ENCODE results near the gene CDK7.
A peak's percentile ranks its signal among the peaks of the same experiment; 100 is the strongest.

The CDK7 gene

GRCh38 chr5:69271376-69271775 is 36.7 kb downstream of the CDK7 start:
- no peaks in the 10 kb centered on the region for H3K4me1 ChIP-seq (ENCODE audit: control insufficient read depth, insufficient read depth, low read length)
- ChIA-PET CTCF (interaction anchor here (0.6 to 1.3 kb wide), 4 partner anchors 13 to 247 kb away, joined by 3 to 7 read pairs (median 5); no protein-coding TSS in a partner anchor), POLR2A (interaction anchor here (0.6 to 2.1 kb wide), 8 partner anchors 16 to 247 kb away, joined by 3 to 6 read pairs (median 4); partner anchors contain the start of genes CCDC125, CDK7 and SLC30A5)
- peaks cover 34 to 38% of the 10 kb centered on the region in 2 experiments for H3K36me3 ChIP-seq (ENCODE audit: control insufficient read depth in 2 of 2, insufficient read depth in 1 of 2, low read length in 2 of 2)
- H3K4me3 ChIP-seq (ENCODE audit: low read depth, low read length) = no peak overlapping the region
- no peak overlapping the region for H3K27ac ChIP-seq (ENCODE audit: extremely low read depth, low read depth, low read length)
- no peaks in the 10 kb centered on the region for H3K9me3 ChIP-seq (ENCODE audit: control insufficient read depth, insufficient read depth, low read depth, low read length)
- peak; percentile 55; the same call in 1 of the 2 replicates for TF ChIP-seq ZNF2 (tag by site-specific recombination; IDR thresholded peaks at IDR 0.05)
- no peak for TF ChIP-seq ZNF341 (tag by site-specific recombination; IDR thresholded peaks at IDR 0.05; ENCODE audit: low read depth)
- no peak for TF ChIP-seq ZBTB21 (tag by site-specific recombination; IDR thresholded peaks at IDR 0.05)
- peak; percentile 83 for TF ChIP-seq ZNF362 (tag by site-specific recombination; IDR thresholded peaks at IDR 0.05)
- no peak for TF ChIP-seq ZNF707 (tag by site-specific recombination; IDR thresholded peaks at IDR 0.05)
- no peak for TF ChIP-seq KLF7 (tag by site-specific recombination; IDR thresholded peaks at IDR 0.05; ENCODE audit: borderline replicate concordance)
- TF ChIP-seq ZNF777 (tag by site-specific recombination; IDR thresholded peaks at IDR 0.05; ENCODE audit: borderline replicate concordance) = no peak
- TF ChIP-seq ZFP69B (tag by site-specific recombination; IDR thresholded peaks at IDR 0.05) = no peak
- TF ChIP-seq ZNF792 (tag by site-specific recombination; IDR thresholded peaks at IDR 0.05) = no peak
- peak; percentile 27; the same call in 1 of the 2 replicates for TF ChIP-seq EGR2 (tag by site-specific recombination; IDR thresholded peaks at IDR 0.05; ENCODE audit: low read depth)
- no peak for TF ChIP-seq ZIC2 (tag by site-specific recombination; IDR thresholded peaks at IDR 0.05)
- peak; percentile 45; the same call in 1 of the 2 replicates for TF ChIP-seq OSR2 (tag by site-specific recombination; IDR thresholded peaks at IDR 0.05)
- TF ChIP-seq ZNF18 (tag by site-specific recombination; IDR thresholded peaks at IDR 0.05) = peak; percentile 94
- TF ChIP-seq PRDM1 (tag by site-specific recombination; IDR thresholded peaks at IDR 0.05) = 0 out of 2 replicates have a peak, but pooled peaks have one; percentile 25
- no peak for TF ChIP-seq ZNF391 (tag by site-specific recombination; IDR thresholded peaks at IDR 0.05; ENCODE audit: borderline replicate concordance, low read depth)
- no peak for TF ChIP-seq ZNF48 (tag by site-specific recombination; IDR thresholded peaks at IDR 0.05)
- no peak for TF ChIP-seq ZBTB26 (tag by site-specific recombination; optimal IDR thresholded peaks at IDR 0.05)
- peak; percentile 95 for TF ChIP-seq ZBTB44 (tag by site-specific recombination; IDR thresholded peaks at IDR 0.05)
- TF ChIP-seq ZNF449 (tag by site-specific recombination; IDR thresholded peaks at IDR 0.05) = no peak
- TF ChIP-seq PRDM10 (tag by site-specific recombination; IDR thresholded peaks at IDR 0.05) = peak; percentile 53
- TF ChIP-seq ZNF366 (tag by site-specific recombination; conservative IDR thresholded peaks at IDR 0.05) = no peak
- no peak for TF ChIP-seq GFI1B (tag by site-specific recombination; IDR thresholded peaks at IDR 0.05)
- TF ChIP-seq ZNF426 (tag by site-specific recombination; IDR thresholded peaks at IDR 0.05) = no peak
- no peak for TF ChIP-seq ZNF768 (tag by site-specific recombination; IDR thresholded peaks at IDR 0.05)
- TF ChIP-seq ZNF548 (tag by site-specific recombination; IDR thresholded peaks at IDR 0.05) = no peak
- no peak for TF ChIP-seq ZNF624 (tag by site-specific recombination; IDR thresholded peaks at IDR 0.05)
- no peak for TF ChIP-seq ZNF311 (tag by site-specific recombination; IDR thresholded peaks at IDR 0.05; ENCODE audit: borderline replicate concordance)

Data from HEK293 (cell line).